PC-3 (cell line): Measurements from ENCODE around the gene APOBEC3G.

ENCODE experiments used
- CTCF ChIP-seq: fragments of 300-600 bp; sonication (generic); conservative IDR thresholded peaks from 2 replicates; pipeline ENCODE4 v1.5.1; 2017; ENCODE audit warnings: antibody characterized with exemption, low read depth, mild to moderate bottlenecking, low read length
- EZH2 ChIP-seq: fragments of 300-600 bp; sonication (generic); IDR thresholded peaks from one replicate; pipeline ENCODE4 v1.6.1; 2017; ENCODE audit warnings: antibody characterized with exemption, mild to moderate bottlenecking, low read length; ENCODE audit not compliant: unreplicated experiment
- EZH2phosphoT487 ChIP-seq: fragments of 300-600 bp; sonication (generic); IDR thresholded peaks from 2 replicates; pipeline ENCODE4 v1.6.1; 2018; ENCODE audit warnings: mild to moderate bottlenecking, antibody characterized with exemption, low read length, borderline replicate concordance

- no peak for TF ChIP-seq CTCF
- TF ChIP-seq EZH2 = no peak
- TF ChIP-seq EZH2phosphoT487 = no peak
Observed at GRCh38 chr22:39095971-39096370, 18.9 kb downstream of the APOBEC3G start.
